Gastroesophageal sphincter (tissue), 3 donors: ENCODE data around the gene SUZ12.

Experiments used
- EP300 ChIP-seq: sonication (generic); formaldehyde crosslinking; IDR thresholded peaks from one replicate; pipeline ENCODE4 v1.6.1; 2017; ENCODE audit warnings: antibody characterized with exemption, mild to moderate bottlenecking
- POLR2AphosphoS5 ChIP-seq: sonication (generic); formaldehyde crosslinking; IDR thresholded peaks from one replicate; pipeline ENCODE4 v1.6.1; 2017; ENCODE audit warnings: antibody characterized with exemption
- TF ChIP-seq, protein P1 (sequence below), 4 experiments: fragments of 200-600 bp in 2 of 4; fragments of 450-650 bp in 2 of 4; sonication (generic) in 1 of 4; IDR thresholded peaks; one replicate each; pipeline ENCODE4 v1.5.1; 2017 to 2019; ENCODE audit warnings: antibody characterized with exemption in 4 of 4, mild to moderate bottlenecking in 2 of 4, moderate library complexity in 2 of 4

DNA sequence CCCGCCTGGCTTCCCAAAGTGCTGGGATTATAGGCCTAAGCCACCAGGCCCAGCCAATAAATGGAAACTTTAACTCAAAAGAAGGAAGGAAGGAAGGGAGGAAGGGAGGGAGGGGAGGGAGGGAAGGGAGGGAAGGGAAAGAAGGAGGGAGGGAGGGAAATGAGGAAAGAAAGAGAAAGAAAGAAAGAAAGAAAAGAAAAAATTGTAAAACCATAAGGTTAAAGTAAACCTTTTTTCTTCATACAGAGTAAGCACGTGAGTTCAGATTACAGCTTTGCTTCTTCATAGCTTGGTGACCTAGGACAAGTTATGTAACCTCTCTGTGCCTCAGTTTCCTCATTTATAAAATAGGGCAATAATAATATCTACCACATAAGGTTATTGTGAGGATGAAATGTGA, 96.4 kb downstream of the SUZ12 start:
- TF ChIP-seq EP300 (no peak), POLR2AphosphoS5 (no peak)
- TF ChIP-seq, protein P1, sequence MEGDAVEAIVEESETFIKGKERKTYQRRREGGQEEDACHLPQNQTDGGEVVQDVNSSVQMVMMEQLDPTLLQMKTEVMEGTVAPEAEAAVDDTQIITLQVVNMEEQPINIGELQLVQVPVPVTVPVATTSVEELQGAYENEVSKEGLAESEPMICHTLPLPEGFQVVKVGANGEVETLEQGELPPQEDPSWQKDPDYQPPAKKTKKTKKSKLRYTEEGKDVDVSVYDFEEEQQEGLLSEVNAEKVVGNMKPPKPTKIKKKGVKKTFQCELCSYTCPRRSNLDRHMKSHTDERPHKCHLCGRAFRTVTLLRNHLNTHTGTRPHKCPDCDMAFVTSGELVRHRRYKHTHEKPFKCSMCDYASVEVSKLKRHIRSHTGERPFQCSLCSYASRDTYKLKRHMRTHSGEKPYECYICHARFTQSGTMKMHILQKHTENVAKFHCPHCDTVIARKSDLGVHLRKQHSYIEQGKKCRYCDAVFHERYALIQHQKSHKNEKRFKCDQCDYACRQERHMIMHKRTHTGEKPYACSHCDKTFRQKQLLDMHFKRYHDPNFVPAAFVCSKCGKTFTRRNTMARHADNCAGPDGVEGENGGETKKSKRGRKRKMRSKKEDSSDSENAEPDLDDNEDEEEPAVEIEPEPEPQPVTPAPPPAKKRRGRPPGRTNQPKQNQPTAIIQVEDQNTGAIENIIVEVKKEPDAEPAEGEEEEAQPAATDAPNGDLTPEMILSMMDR (IDR thresholded peaks at IDR 0.05), result no peak
